Trophoblast cell (in vitro differentiated cells and primary cell): ENCODE data around the gene ZNF473.
"Not testable (repeated sequence)": the region's sequence is repeated elsewhere in the genome, so short reads cannot be mapped to it uniquely, and the experiment has no call there.

Experiments used
- DNase-seq, 2 donors: peaks; one replicate each; pipeline ENCODE4 v3.0.0-alpha.2; 2016
- H2AFZ ChIP-seq: 2 replicates; pipeline ENCODE4 v1.6.1; 2013; ENCODE audit warnings: low read length, moderate library complexity, mild to moderate bottlenecking; ENCODE audit not compliant: insufficient read depth, poor library complexity
- H2AK5ac ChIP-seq: 2 replicates; pipeline ENCODE4 v1.6.1; 2013; ENCODE audit warnings: mild to moderate bottlenecking, low read length
- H2BK120ac ChIP-seq: 2 replicates; pipeline ENCODE4 v1.6.1; 2013; ENCODE audit warnings: low read length, mild to moderate bottlenecking, moderate library complexity; ENCODE audit not compliant: insufficient read depth, poor library complexity
- H2BK12ac ChIP-seq: 2 replicates; pipeline ENCODE4 v1.6.1; 2013; ENCODE audit warnings: mild to moderate bottlenecking, low read length, moderate library complexity
- H2BK5ac ChIP-seq: 2 replicates; pipeline ENCODE4 v1.6.1; 2013; ENCODE audit warnings: low read length, low read depth, moderate library complexity, mild to moderate bottlenecking; ENCODE audit not compliant: poor library complexity
- H3K14ac ChIP-seq: 2 replicates; pipeline ENCODE4 v1.6.1; 2013; ENCODE audit warnings: mild to moderate bottlenecking, low read length
- H3K18ac ChIP-seq: 2 replicates; pipeline ENCODE4 v1.6.1; 2013; ENCODE audit warnings: mild to moderate bottlenecking, low read length
- H3K23ac ChIP-seq: 2 replicates; pipeline ENCODE4 v1.6.1; 2013; ENCODE audit warnings: low read length
- H3K27ac ChIP-seq: 2 replicates; pipeline ENCODE4 v1.5.1; 2013; ENCODE audit warnings: low read depth, mild to moderate bottlenecking, inconsistent platforms, low read length, moderate library complexity
- H3K27me3 ChIP-seq: 2 replicates; pipeline ENCODE4 v1.6.1; 2013; ENCODE audit warnings: inconsistent platforms, mild to moderate bottlenecking, low read length, moderate library complexity; ENCODE audit not compliant: insufficient read depth
- H3K36me3 ChIP-seq, 2 experiments: 1 replicate in 1 of 2; 2 replicates in 1 of 2; pipeline ENCODE4 v1.6.1; 2013; ENCODE audit warnings: low read length in 2 of 2, mild to moderate bottlenecking in 2 of 2, moderate library complexity in 1 of 2; ENCODE audit not compliant: insufficient read depth in 2 of 2, control insufficient read depth in 1 of 2
- H3K4ac ChIP-seq: 2 replicates; pipeline ENCODE4 v1.6.1; 2013; ENCODE audit warnings: low read depth, mild to moderate bottlenecking, low read length, moderate library complexity
- H3K4me1 ChIP-seq, 2 experiments: 1 replicate in 1 of 2; 2 replicates in 1 of 2; pipeline ENCODE4 v1.6.1; 2013; ENCODE audit warnings: low read length in 2 of 2, mild to moderate bottlenecking in 2 of 2, moderate library complexity in 1 of 2; ENCODE audit not compliant: insufficient read depth in 2 of 2, control insufficient read depth in 1 of 2
- H3K4me2 ChIP-seq: 2 replicates; pipeline ENCODE4 v1.6.1; 2013; ENCODE audit warnings: inconsistent platforms, mild to moderate bottlenecking, low read length, moderate library complexity
- H3K4me3 ChIP-seq: 2 replicates; pipeline ENCODE4 v1.5.1; 2013; ENCODE audit warnings: mild to moderate bottlenecking, low read depth, low read length, inconsistent platforms
- H3K79me1 ChIP-seq: one replicate; pipeline ENCODE4 v1.6.1; 2013; ENCODE audit warnings: low read length
- H3K79me2 ChIP-seq: 2 replicates; pipeline ENCODE4 v1.6.1; 2013; ENCODE audit warnings: low read length, mild to moderate bottlenecking; ENCODE audit not compliant: control insufficient read depth, insufficient read depth, poor library complexity
- H3K9ac ChIP-seq: 2 replicates; pipeline ENCODE4 v1.6.1; 2013; ENCODE audit warnings: mild to moderate bottlenecking, low read length
- H3K9me3 ChIP-seq: 2 replicates; pipeline ENCODE4 v1.6.1; 2013; ENCODE audit warnings: low read depth, mild to moderate bottlenecking, control low read depth, inconsistent platforms, low read length; ENCODE audit not compliant: insufficient read depth
- H4K12ac ChIP-seq: 2 replicates; pipeline ENCODE4 v1.6.1; 2013; ENCODE audit warnings: low read depth, mild to moderate bottlenecking, low read length, moderate library complexity
- H4K8ac ChIP-seq: 2 replicates; pipeline ENCODE4 v1.6.1; 2013; ENCODE audit warnings: low read depth, mild to moderate bottlenecking, low read length, moderate library complexity
- H4K91ac ChIP-seq: one replicate; pipeline ENCODE4 v1.6.1; 2013; ENCODE audit warnings: low read depth, mild to moderate bottlenecking, low read length, moderate library complexity
- WGBS: extraction: QIAGEN DNeasy Blood & Tissue Kit; methylation state at CpG from one replicate; pipeline ENCODE4 v1.1.7; 2013; ENCODE audit warnings: missing lambda C conversion rate; ENCODE audit not compliant: insufficient read length, insufficient coverage; ENCODE audit errors: extremely low coverage; 5-methylcytosine and 5-hydroxymethylcytosine counted together

Gene ZNF473

DNA sequence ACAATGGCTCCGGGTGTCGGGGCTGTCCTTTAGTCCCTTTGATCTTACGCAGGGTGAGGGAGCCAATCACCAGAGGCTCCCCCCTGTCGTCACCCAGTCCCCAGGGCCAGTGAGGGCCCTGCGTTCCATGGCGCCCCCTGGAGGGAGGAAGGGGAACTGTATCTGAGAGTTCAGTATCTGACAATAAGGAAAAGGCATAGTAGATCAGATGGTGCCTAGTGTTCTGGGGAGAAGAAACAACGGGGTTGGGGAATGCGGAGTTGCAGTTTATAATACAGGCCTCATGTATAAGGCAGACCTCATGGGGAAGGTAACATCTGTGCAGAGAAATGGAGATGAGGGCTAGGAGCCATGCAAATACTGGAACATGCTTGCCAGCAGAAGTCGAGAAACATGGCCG is 66.8 kb downstream of the ZNF473 start:
- not testable (repeated sequence) for H3K9ac ChIP-seq, H4K12ac ChIP-seq, H2BK5ac ChIP-seq, H2AK5ac ChIP-seq, H3K79me2 ChIP-seq, H4K91ac ChIP-seq, H3K18ac ChIP-seq, H2AFZ ChIP-seq, DNase-seq, H2BK12ac ChIP-seq, H3K79me1 ChIP-seq, H3K4ac ChIP-seq, H2BK120ac ChIP-seq, H4K8ac ChIP-seq, H3K4me2 ChIP-seq, H3K27ac ChIP-seq, H3K14ac ChIP-seq, H3K9me3 ChIP-seq, H3K36me3 ChIP-seq, H3K27me3 ChIP-seq, H3K4me3 ChIP-seq, H3K23ac ChIP-seq, H3K4me1 ChIP-seq
- WGBS: no CpG with 5 or more reads among the region's 10 CpGs

GRCh38 chr19:50097884-50098283 is 72.1 kb downstream of the ZNF473 start:
- not testable (repeated sequence) for DNase-seq, H2AFZ ChIP-seq, H3K4ac ChIP-seq, H3K27ac ChIP-seq, H3K9ac ChIP-seq, H2BK5ac ChIP-seq, H2AK5ac ChIP-seq, H3K14ac ChIP-seq, H2BK12ac ChIP-seq, H3K36me3 ChIP-seq, H4K12ac ChIP-seq, H4K91ac ChIP-seq, H3K79me1 ChIP-seq, H3K9me3 ChIP-seq, H3K27me3 ChIP-seq, H3K4me3 ChIP-seq, H2BK120ac ChIP-seq, H3K4me1 ChIP-seq, H3K23ac ChIP-seq, H3K4me2 ChIP-seq, H4K8ac ChIP-seq, H3K79me2 ChIP-seq, H3K18ac ChIP-seq
- no CpG with 5 or more reads among the region's 13 CpGs for WGBS

GRCh38 chr19:50098892-50099291 is 73.1 kb downstream of the ZNF473 start:
- not testable (repeated sequence) for H2AFZ ChIP-seq, H3K14ac ChIP-seq, H3K27me3 ChIP-seq, H3K79me2 ChIP-seq, H3K36me3 ChIP-seq, H4K91ac ChIP-seq, H2BK120ac ChIP-seq, DNase-seq, H3K9me3 ChIP-seq, H3K4me2 ChIP-seq, H3K4ac ChIP-seq, H3K23ac ChIP-seq, H4K12ac ChIP-seq, H2AK5ac ChIP-seq, H3K4me1 ChIP-seq, H4K8ac ChIP-seq, H2BK5ac ChIP-seq, H3K9ac ChIP-seq, H2BK12ac ChIP-seq, H3K27ac ChIP-seq, H3K79me1 ChIP-seq, H3K18ac ChIP-seq, H3K4me3 ChIP-seq
- no CpG with 5 or more reads among the region's 14 CpGs for WGBS

- no CpG with 5 or more reads among the region's 14 CpGs for WGBS
- not testable (repeated sequence) for H3K4ac ChIP-seq, H3K79me1 ChIP-seq
These were observed 73.9 kb downstream of the ZNF473 start for GRCh38 chr19:50099696-50100095.

More at GRCh38 chr19:50099696-50100095, 73.9 kb downstream of the ZNF473 start:
- not testable (repeated sequence) for H3K9me3 ChIP-seq, H3K4me3 ChIP-seq, H2BK120ac ChIP-seq, H3K4me2 ChIP-seq, H3K36me3 ChIP-seq, H3K27ac ChIP-seq, H3K27me3 ChIP-seq, H3K14ac ChIP-seq, H4K91ac ChIP-seq, H4K12ac ChIP-seq, H2BK5ac ChIP-seq, H2BK12ac ChIP-seq, H2AK5ac ChIP-seq, H2AFZ ChIP-seq, H4K8ac ChIP-seq, H3K4me1 ChIP-seq, DNase-seq, H3K79me2 ChIP-seq, H3K18ac ChIP-seq, H3K9ac ChIP-seq, H3K23ac ChIP-seq
